Effector memory CD8-positive, alpha-beta T cell (primary cell): ENCODE results near the gene C3orf20.

Source experiments
- ATAC-seq: fragments of 150-1000 bp; cut with Tn5 transposase; replicated peaks from 2 replicates; pipeline ENCODE4 v1.10.0; 2021; ENCODE audit warnings: mild to moderate bottlenecking, moderate library complexity
- DNase-seq, 3 experiments: peaks; one replicate each; pipeline ENCODE4 v3.0.0; 2021
- H3K27ac Mint-ChIP-seq, 2 donors: one replicate each; pipeline ENCODE4 v1.8.0; 2022; ENCODE audit warnings: mild to moderate bottlenecking in 2 of 2, mixed read lengths in 2 of 2, moderate library complexity in 2 of 2
- H3K27me3 Mint-ChIP-seq, 2 donors: one replicate each; pipeline ENCODE4 v1.8.0; 2022; ENCODE audit warnings: mixed read lengths in 2 of 2
- H3K36me3 Mint-ChIP-seq: one replicate; pipeline ENCODE4 v1.8.0; 2022; ENCODE audit warnings: mild to moderate bottlenecking, moderate library complexity, mixed read lengths; ENCODE audit not compliant: insufficient read depth
- H3K4me1 Mint-ChIP-seq, 2 donors: one replicate each; pipeline ENCODE4 v1.8.0; 2022; ENCODE audit warnings: low read depth in 2 of 2, mixed read lengths in 2 of 2
- H3K4me3 Mint-ChIP-seq, 2 donors: one replicate each; pipeline ENCODE4 v1.8.0; 2022; ENCODE audit warnings: mild to moderate bottlenecking in 2 of 2, mixed read lengths in 2 of 2, moderate library complexity in 2 of 2
- H3K9me3 Mint-ChIP-seq, 2 donors: one replicate each; pipeline ENCODE4 v1.8.0; 2022; ENCODE audit warnings: mixed read lengths in 2 of 2

Gene C3orf20

GRCh38 chr3:14660942-14661341 lies 14.0 kb upstream of the C3orf20 start:
- ATAC-seq (no peak), DNase-seq (no peak)
- Mint-ChIP-seq H3K4me3 (no peak overlapping the region), H3K27me3 (no peaks in the 10 kb centered on the region), H3K27ac (peak overlapping the region in 1 of 2 donors; percentile 42), H3K9me3 (no peaks in the 10 kb centered on the region), H3K4me1 (peaks cover 6 to 10% of the 10 kb centered on the region in 2 donors), H3K36me3 (peaks cover 100% of the 10 kb centered on the region)

DNA sequence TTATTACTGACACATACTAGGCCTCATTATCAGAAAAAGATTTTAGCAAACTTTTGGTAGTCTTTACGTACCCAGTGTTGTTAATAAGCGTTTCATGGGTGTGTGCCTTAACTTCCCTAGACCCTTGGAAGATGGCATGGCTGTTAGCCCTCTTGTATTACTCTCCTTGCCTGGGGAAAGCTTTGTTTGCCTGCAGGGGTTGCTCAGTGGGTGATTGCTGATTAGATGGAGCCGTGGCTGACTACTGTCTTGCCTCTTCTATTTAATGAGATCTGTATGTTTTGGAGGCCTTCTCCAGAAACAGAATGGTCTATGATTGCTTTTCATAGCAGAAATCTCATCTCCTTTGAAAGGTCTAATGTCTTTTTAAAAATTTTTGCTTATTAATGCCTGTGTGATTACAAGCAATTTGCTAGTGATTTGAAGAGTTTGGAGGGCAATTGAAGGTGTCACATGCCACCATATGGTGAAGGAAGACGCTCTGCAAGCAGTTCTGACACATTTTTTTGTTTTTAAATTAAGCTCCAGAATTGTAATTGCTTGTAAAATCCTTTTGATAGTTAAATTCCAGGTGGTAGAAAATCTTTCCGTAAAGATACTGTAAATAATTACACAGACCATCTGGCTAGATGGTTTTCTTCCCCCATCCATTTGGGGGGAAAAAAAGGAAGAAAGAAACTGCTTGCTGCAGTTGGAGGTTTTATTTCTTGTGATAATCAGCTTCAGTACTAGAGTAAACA lies 11.4 kb upstream of the C3orf20 start:
- H3K4me3 Mint-ChIP-seq = no peak overlapping the region
- ATAC-seq = no peak
- H3K36me3 Mint-ChIP-seq = peaks cover 97% of the 10 kb centered on the region
- no peaks in the 10 kb centered on the region for H3K27me3 Mint-ChIP-seq
- no peak for DNase-seq
- H3K27ac Mint-ChIP-seq = peak overlapping the region; percentile 17 to 41
- no peaks in the 10 kb centered on the region for H3K9me3 Mint-ChIP-seq
- peaks cover 0 to 2% of the 10 kb centered on the region in 2 donors for H3K4me1 Mint-ChIP-seq

DNA sequence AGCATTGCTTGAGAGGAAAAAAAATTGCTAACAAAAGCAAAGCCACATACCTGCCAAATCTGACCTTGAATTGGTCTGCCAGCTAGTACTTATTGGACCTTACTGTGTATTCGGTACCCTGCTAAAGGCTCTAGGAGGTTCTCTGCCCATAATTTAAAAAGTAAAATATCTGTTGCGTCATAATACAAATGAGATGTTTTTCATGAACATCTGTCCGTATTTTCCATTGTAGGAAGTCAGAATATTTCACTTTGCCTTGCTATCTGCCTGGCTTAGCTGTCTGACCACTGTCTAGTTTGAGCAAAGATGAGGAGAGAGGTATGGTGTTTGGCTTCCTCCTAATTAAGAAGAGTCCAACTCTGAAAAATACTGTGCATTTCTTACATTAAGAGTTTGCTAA lies 10.8 kb upstream of the C3orf20 start:
- H3K9me3 Mint-ChIP-seq = no peaks in the 10 kb centered on the region

GRCh38 chr3:14672588-14672987 lies 2.4 kb upstream of the C3orf20 start:
- Mint-ChIP-seq H3K27me3 (no peaks in the 10 kb centered on the region), H3K4me3 (no peak overlapping the region), H3K27ac (peak overlapping the region; percentile 50 to 66)

More for the DNA sequence above, 10.8 kb upstream of the C3orf20 start:
- no peaks in the 10 kb centered on the region for H3K27me3 Mint-ChIP-seq
- H3K4me3 Mint-ChIP-seq = no peak overlapping the region
- H3K36me3 Mint-ChIP-seq = peaks cover 94% of the 10 kb centered on the region
- peaks cover 0 to 2% of the 10 kb centered on the region in 2 donors for H3K4me1 Mint-ChIP-seq
- no peak for ATAC-seq
- no peak overlapping the region for H3K27ac Mint-ChIP-seq
- no peak for DNase-seq

DNA sequence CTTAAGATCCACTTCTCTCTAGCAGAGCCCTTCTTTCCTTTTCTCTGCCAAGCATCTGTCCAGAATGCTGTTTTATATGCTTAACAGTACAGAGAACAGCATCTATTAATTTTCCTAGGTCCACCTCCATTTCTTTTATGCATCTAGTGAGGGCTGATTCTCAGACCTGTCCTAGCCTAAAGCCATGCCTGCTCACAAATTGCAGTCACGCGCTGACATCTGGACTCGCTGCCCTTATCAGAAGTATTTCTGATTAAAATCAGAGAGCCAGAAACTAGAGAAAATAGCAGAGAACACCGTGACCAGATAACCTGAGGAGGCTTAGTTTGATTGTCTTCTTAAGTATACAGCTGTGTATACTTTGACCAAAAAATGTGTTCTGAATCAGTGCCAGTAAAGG lies 1.9 kb downstream of the C3orf20 start:
- Mint-ChIP-seq H3K4me3 (no peak overlapping the region), H3K9me3 (no peaks in the 10 kb centered on the region), H3K36me3 (peaks cover 12% of the 10 kb centered on the region), H3K4me1 (peaks cover 0 to 3% of the 10 kb centered on the region in 2 donors), H3K27me3 (no peaks in the 10 kb centered on the region), H3K27ac (peak overlapping the region in 1 of 2 donors; percentile 61)
- ATAC-seq (no peak), DNase-seq (no peak)

More at GRCh38 chr3:14672588-14672987, 2.4 kb upstream of the C3orf20 start:
- H3K9me3 Mint-ChIP-seq = no peaks in the 10 kb centered on the region
- DNase-seq (no peak), ATAC-seq (no peak)
- peaks cover 0 to 3% of the 10 kb centered on the region in 2 donors for H3K4me1 Mint-ChIP-seq
- H3K36me3 Mint-ChIP-seq = peaks cover 48% of the 10 kb centered on the region

- Mint-ChIP-seq H3K36me3 (peaks cover 4% of the 10 kb centered on the region), H3K9me3 (no peaks in the 10 kb centered on the region), H3K27me3 (no peaks in the 10 kb centered on the region), H3K27ac (no peak overlapping the region), H3K4me1 (no peaks in the 10 kb centered on the region), H3K4me3 (no peak overlapping the region)
- DNase-seq (no peak), ATAC-seq (no peak)
Observed at GRCh38 chr3:14678015-14678503, 3.1 kb downstream of the C3orf20 start.

- peaks cover 6% of the 10 kb centered on the region for H3K36me3 Mint-ChIP-seq
- H3K9me3 Mint-ChIP-seq = no peaks in the 10 kb centered on the region
- no peaks in the 10 kb centered on the region for H3K4me1 Mint-ChIP-seq
- H3K27ac Mint-ChIP-seq = no peak overlapping the region
- no peaks in the 10 kb centered on the region for H3K27me3 Mint-ChIP-seq
- H3K4me3 Mint-ChIP-seq = no peak overlapping the region
- ATAC-seq (no peak), DNase-seq (no peak)
Observed at GRCh38 chr3:14680115-14680514, 5.2 kb downstream of the C3orf20 start.

DNA sequence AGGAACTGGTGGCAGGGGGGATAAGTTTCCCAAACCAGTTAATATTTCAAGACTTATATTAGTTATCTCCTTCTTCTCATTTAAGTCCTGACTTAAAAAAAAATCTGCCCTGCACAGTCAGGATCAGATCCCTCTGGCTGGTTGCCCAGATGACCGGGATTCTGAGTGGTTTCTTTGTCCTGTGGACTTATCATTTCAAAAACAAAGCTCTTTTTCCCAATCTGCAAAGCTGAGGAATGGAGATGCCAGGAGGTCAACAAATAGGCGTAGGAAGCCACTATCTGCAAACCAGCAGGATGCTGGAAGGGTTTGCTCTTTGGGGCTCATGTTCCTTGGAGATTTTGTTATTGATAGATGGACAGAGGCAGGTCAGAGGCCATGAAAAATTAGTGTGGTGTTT lies 5.8 kb downstream of the C3orf20 start:
- Mint-ChIP-seq H3K36me3 (peaks cover 6% of the 10 kb centered on the region), H3K9me3 (no peaks in the 10 kb centered on the region), H3K27me3 (no peaks in the 10 kb centered on the region), H3K4me3 (no peak overlapping the region), H3K27ac (no peak overlapping the region), H3K4me1 (no peaks in the 10 kb centered on the region)
- DNase-seq (no peak), ATAC-seq (no peak)

DNA sequence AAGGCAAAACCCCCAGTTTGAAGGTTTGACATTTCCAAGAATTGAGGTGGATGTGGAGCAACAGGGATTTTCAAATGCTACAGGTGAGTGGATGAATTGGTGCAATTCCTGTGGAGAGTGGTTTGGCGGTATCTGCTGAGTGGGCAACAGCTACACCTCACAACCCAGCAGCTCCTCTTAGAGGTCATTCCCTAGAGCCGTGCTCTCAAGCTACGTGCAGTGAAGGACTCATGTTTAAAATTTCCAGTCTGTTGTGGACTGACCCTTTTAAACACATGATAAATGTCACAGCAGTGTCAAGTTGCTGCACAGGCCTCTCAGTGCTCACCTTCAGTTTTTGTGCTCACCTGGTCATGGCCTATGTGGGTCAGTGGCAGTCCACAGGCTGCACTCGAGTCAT lies 9.5 kb downstream of the C3orf20 start:
- H3K4me3 Mint-ChIP-seq = no peak overlapping the region
- DNase-seq = no peak
- peaks cover 3% of the 10 kb centered on the region for H3K36me3 Mint-ChIP-seq

GRCh38 chr3:14685179-14685578 lies 10.2 kb downstream of the C3orf20 start:
- no peak overlapping the region for H3K27ac Mint-ChIP-seq
- no peaks in the 10 kb centered on the region for H3K27me3 Mint-ChIP-seq
- no peaks in the 10 kb centered on the region for H3K4me1 Mint-ChIP-seq
- no peak for DNase-seq
- H3K9me3 Mint-ChIP-seq = no peaks in the 10 kb centered on the region
- ATAC-seq = no peak
- peaks cover 3% of the 10 kb centered on the region for H3K36me3 Mint-ChIP-seq
- no peak overlapping the region for H3K4me3 Mint-ChIP-seq

More for the DNA sequence above, 9.5 kb downstream of the C3orf20 start:
- Mint-ChIP-seq H3K27me3 (no peaks in the 10 kb centered on the region), H3K27ac (no peak overlapping the region), H3K4me1 (no peaks in the 10 kb centered on the region), H3K9me3 (no peaks in the 10 kb centered on the region)
- no peak for ATAC-seq

DNA sequence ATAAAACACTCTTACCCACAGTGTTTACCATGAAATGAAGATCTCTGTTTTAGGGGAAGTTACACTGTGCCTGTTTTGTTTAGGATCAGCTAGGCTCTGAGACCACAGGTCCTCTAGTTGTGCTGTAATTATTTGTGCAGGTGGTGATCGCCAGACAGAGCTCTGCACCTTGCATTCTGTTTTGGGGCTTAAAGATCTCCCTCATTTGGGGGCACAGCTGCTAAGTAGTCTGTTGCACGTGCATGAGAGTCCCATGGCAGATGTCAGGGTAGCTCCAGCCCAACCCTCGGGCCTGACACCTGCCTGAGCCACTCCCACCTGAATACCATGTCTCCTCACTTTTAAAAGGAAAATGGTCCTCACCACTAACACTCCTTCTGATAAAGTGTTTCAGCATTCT lies 12.4 kb downstream of the C3orf20 start:
- Mint-ChIP-seq H3K9me3 (no peaks in the 10 kb centered on the region), H3K4me3 (no peak overlapping the region), H3K27me3 (no peaks in the 10 kb centered on the region), H3K36me3 (peaks cover 3% of the 10 kb centered on the region), H3K4me1 (no peaks in the 10 kb centered on the region), H3K27ac (no peak overlapping the region)
- DNase-seq (no peak), ATAC-seq (no peak)

DNA sequence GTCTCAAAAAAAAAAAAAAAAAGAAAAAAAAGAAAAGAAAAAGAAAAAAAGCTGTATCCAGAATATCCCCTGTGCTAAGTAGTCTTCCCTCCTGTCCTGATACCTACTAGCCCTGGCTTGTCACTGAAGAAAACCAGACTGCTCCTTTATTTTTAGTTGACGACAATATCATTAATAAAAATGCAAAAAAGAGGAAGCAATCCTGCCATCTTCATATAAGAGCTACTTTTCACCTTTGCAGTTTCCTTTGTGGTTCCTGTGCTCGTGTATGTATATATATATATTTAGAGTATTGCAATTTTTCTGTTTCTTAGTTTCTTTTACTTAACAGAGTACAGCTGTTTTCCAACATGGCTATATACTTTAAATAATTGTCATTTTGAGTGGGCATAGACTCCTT lies 13.6 kb downstream of the C3orf20 start:
- H3K9me3 Mint-ChIP-seq = no peaks in the 10 kb centered on the region
- H3K4me1 Mint-ChIP-seq = no peaks in the 10 kb centered on the region
- H3K27ac Mint-ChIP-seq = no peak overlapping the region
- peaks cover 3% of the 10 kb centered on the region for H3K36me3 Mint-ChIP-seq
- no peak for DNase-seq
- no peaks in the 10 kb centered on the region for H3K27me3 Mint-ChIP-seq
- ATAC-seq = no peak
- no peak overlapping the region for H3K4me3 Mint-ChIP-seq

GRCh38 chr3:14689247-14689980 lies 14.5 kb downstream of the C3orf20 start:
- no peak for DNase-seq
- no peak for ATAC-seq
- Mint-ChIP-seq H3K36me3 (no peaks in the 10 kb centered on the region), H3K4me3 (no peak overlapping the region), H3K9me3 (no peaks in the 10 kb centered on the region), H3K27ac (no peak overlapping the region), H3K4me1 (no peaks in the 10 kb centered on the region), H3K27me3 (no peaks in the 10 kb centered on the region)

- no peaks in the 10 kb centered on the region for H3K36me3 Mint-ChIP-seq
- no peaks in the 10 kb centered on the region for H3K27me3 Mint-ChIP-seq
- H3K4me3 Mint-ChIP-seq = no peak overlapping the region
- DNase-seq (no peak), ATAC-seq (no peak)
- no peaks in the 10 kb centered on the region for H3K4me1 Mint-ChIP-seq
- no peaks in the 10 kb centered on the region for H3K9me3 Mint-ChIP-seq
- no peak overlapping the region for H3K27ac Mint-ChIP-seq
Observed at GRCh38 chr3:14691239-14691638, 16.3 kb downstream of the C3orf20 start.
